Right lobe of liver (tissue), 6 donors: ENCODE data around the gene LTBP1. TPM values are rescaled to one million over a fixed set of nuclear protein-coding genes. Genes with fewer than 3 reads are reported as not detected.
A peak's percentile ranks its signal among the peaks of the same experiment; 100 is the strongest.

ENCODE experiments used
- ATAC-seq, 4 donors: fragments of 200-7000 bp; cut with Tn5 transposase; one replicate each; pipeline ENCODE4 v1.9.1; 2020; ENCODE audit warnings: mild to moderate bottlenecking in 4 of 4, moderate library complexity in 4 of 4
- DNase-seq, 3 donors: peaks; one replicate each; pipeline ENCODE4 v3.0.0-alpha.2; 2020
- H3K27ac ChIP-seq, 3 donors: fragments of 200-600 bp; one replicate each; pipeline ENCODE4 v1.8.0; 2022
- H3K27me3 ChIP-seq, 2 donors: fragments of 200-600 bp; one replicate each; pipeline ENCODE4 v1.8.0; 2022
- H3K36me3 ChIP-seq, 4 donors: fragments of 200-600 bp; sonication (generic) in 1 of 4; one replicate each; pipeline versions ENCODE4 v1.5.1 to v1.8.0; 2017 to 2022; ENCODE audit warnings: control low read depth in 1 of 4
- H3K4me1 ChIP-seq, 4 donors: fragments of 200-600 bp; sonication (generic) in 1 of 4; one replicate each; pipeline versions ENCODE4 v1.5.1 to v1.8.0; 2017 to 2022; ENCODE audit warnings: control low read depth in 1 of 4
- H3K4me3 ChIP-seq, 3 donors: fragments of 200-600 bp; one replicate each; pipeline ENCODE4 v1.8.0; 2022
- H3K9me3 ChIP-seq, 4 donors: fragments of 200-600 bp; sonication (generic) in 1 of 4; one replicate each; pipeline versions ENCODE4 v1.5.1 to v1.8.0; 2017 to 2022; ENCODE audit warnings: control low read depth in 1 of 4
- POLR2A ChIP-seq: fragments of 450-650 bp; IDR thresholded peaks from one replicate; pipeline ENCODE4 v1.6.1; 2017; ENCODE audit warnings: antibody characterized with exemption, mild to moderate bottlenecking
- WGBS: methylation state at CpG from one replicate; pipeline ENCODE4 v1.1.6; 2018; ENCODE audit warnings: low coverage, low lambda C conversion rate; ENCODE audit not compliant: insufficient coverage; ENCODE audit errors: missing lambda C conversion rate; 5-methylcytosine and 5-hydroxymethylcytosine counted together
- intact Hi-C, 2 donors: fragments of 100-400 bp; cut with DNase I; formaldehyde crosslinking; loops; one replicate each; pipeline versions ENCODE4 v1.11.2 to v1.14.1; 2022
- total RNA-seq, 6 experiments: library from RNA; depleted of rRNA in 2 of 6; stranded (reverse); fragments of >200 nt in 2 of 6; fragmentation: NEBNext Ultra II Directional in 3 of 6; extraction: Animal tissue kit (Norgen Biotek cat#: 25700) in 3 of 6; gene quantifications; one replicate each; pipeline versions ENCODE4 v1.1.0 to v1.2.4, GENCODE V29; 2016 to 2023
- TF ChIP-seq, protein P1 (sequence below), 4 donors: fragments of 200-600 bp in 3 of 4; fragments of 450-650 bp in 1 of 4; IDR thresholded peaks; one replicate each; pipeline versions ENCODE4 v1.5.1 to v1.8.0; 2016 to 2022; ENCODE audit warnings: antibody characterized with exemption in 4 of 4, mild to moderate bottlenecking in 2 of 4
- donor health status: DM: no; HTN: yes; CAD: no.
- donor health status: DM: no; HTN: no; CAD: no.
- donor health status: DM: no; HTN: no; CAD: no.
- donor health status: DM: no; HTN: yes; CAD: no.
- donor health status: DM: no; HTN: yes; CAD: no.

Gene LTBP1
- total RNA-seq, 6 experiments from 2014 or later, result 5.4 to 14.2 (median 9.1) TPM

DNA sequence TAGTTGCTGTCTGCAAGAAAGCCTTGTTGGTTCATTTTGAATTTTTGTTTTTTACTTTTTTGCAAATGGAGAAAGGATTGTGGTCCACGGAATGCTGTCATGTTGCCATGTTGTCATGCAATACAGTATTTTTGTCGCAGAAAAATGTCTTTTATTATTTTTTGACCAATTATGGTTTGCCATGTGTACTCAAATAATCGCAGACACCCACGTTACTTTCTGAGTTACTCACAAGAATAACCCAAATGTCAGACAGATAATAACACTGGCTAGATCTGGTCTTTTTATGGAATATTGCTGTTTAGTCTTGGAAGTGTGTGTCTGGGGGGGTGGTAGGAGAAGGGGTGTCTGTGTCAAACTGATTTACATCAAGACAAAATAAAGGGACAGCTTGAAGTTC lies 188.9 kb downstream of the LTBP1 start:
- intact Hi-C loops, result no loop called here
- TF ChIP-seq POLR2A, result no peak
- TF ChIP-seq, protein P1, sequence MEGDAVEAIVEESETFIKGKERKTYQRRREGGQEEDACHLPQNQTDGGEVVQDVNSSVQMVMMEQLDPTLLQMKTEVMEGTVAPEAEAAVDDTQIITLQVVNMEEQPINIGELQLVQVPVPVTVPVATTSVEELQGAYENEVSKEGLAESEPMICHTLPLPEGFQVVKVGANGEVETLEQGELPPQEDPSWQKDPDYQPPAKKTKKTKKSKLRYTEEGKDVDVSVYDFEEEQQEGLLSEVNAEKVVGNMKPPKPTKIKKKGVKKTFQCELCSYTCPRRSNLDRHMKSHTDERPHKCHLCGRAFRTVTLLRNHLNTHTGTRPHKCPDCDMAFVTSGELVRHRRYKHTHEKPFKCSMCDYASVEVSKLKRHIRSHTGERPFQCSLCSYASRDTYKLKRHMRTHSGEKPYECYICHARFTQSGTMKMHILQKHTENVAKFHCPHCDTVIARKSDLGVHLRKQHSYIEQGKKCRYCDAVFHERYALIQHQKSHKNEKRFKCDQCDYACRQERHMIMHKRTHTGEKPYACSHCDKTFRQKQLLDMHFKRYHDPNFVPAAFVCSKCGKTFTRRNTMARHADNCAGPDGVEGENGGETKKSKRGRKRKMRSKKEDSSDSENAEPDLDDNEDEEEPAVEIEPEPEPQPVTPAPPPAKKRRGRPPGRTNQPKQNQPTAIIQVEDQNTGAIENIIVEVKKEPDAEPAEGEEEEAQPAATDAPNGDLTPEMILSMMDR (IDR thresholded peaks at IDR 0.05), result no peak

GRCh38 chr2:33136056-33136455 lies 189.3 kb downstream of the LTBP1 start:
- no peak overlapping the region for H3K27ac ChIP-seq
- peaks cover 0 to 10% (median 4%) of the 10 kb centered on the region in 4 donors for H3K4me1 ChIP-seq
- intact Hi-C loops, result no loop called here
- DNase-seq, result no peak
- no peak for ATAC-seq
- no peaks in the 10 kb centered on the region for H3K27me3 ChIP-seq
- WGBS, result 46% methylated on average over 4 of the region's 4 CpGs
- H3K36me3 ChIP-seq, result no peaks in the 10 kb centered on the region
- H3K9me3 ChIP-seq, result no peaks in the 10 kb centered on the region
- no peak overlapping the region for H3K4me3 ChIP-seq
- TF ChIP-seq, protein P1 (IDR thresholded peaks at IDR 0.05), result no peak
- no peak for TF ChIP-seq POLR2A

More for the DNA sequence above, 188.9 kb downstream of the LTBP1 start:
- Histone ChIP-seq H3K4me1 (peaks cover 0 to 10% (median 4%) of the 10 kb centered on the region in 4 donors), H3K4me3 (no peak overlapping the region), H3K27ac (peak overlapping the region in 1 of 3 donors; percentile 74), H3K36me3 (no peaks in the 10 kb centered on the region), H3K9me3 (no peaks in the 10 kb centered on the region), H3K27me3 (no peaks in the 10 kb centered on the region)
- no peak for DNase-seq
- WGBS, result 54% methylated on average over 4 of the region's 4 CpGs
- no peak for ATAC-seq

DNA sequence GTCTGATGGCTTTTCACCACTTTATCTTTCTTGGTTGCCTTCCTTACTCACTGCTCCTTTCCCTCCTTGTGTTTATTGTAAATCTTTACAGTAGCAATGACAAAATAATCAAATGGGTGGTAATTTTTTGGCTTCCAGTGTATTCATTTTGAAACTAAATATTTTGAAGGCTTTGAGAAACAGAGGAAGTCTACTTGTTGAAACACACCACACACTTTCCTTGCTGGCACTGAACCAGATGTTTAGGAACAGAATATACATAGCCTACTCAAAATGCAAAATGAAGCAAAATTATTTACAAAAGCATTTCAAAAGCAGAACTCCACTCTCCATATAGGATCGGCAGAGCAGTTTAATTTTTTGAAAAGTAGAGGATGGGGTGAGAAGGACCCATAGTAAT lies 189.8 kb downstream of the LTBP1 start:
- no peak overlapping the region for H3K4me3 ChIP-seq
- H3K4me1 ChIP-seq, result peaks cover 0 to 10% (median 4%) of the 10 kb centered on the region in 4 donors
- intact Hi-C loops, result no loop called here
- TF ChIP-seq, protein P1 (IDR thresholded peaks at IDR 0.05), result no peak
- TF ChIP-seq POLR2A, result no peak
- no peak for DNase-seq
- H3K27me3 ChIP-seq, result no peaks in the 10 kb centered on the region
- no peaks in the 10 kb centered on the region for H3K36me3 ChIP-seq
- H3K27ac ChIP-seq, result no peak overlapping the region
- 62% methylated on average over 1 of the region's 1 CpG for WGBS
- H3K9me3 ChIP-seq, result no peaks in the 10 kb centered on the region
- no peak for ATAC-seq

GRCh38 chr2:33137331-33137730 lies 190.6 kb downstream of the LTBP1 start:
- ATAC-seq, result no peak
- H3K4me1 ChIP-seq, result peaks cover 0 to 10% (median 4%) of the 10 kb centered on the region in 4 donors
- H3K9me3 ChIP-seq, result no peaks in the 10 kb centered on the region
- H3K27ac ChIP-seq, result no peak overlapping the region
- WGBS, result 67% methylated on average over 1 of the region's 1 CpG
- H3K36me3 ChIP-seq, result no peaks in the 10 kb centered on the region
- no peak overlapping the region for H3K4me3 ChIP-seq
- no peak for DNase-seq
- H3K27me3 ChIP-seq, result no peaks in the 10 kb centered on the region
- intact Hi-C loops, result no loop called here
- TF ChIP-seq, protein P1 (IDR thresholded peaks at IDR 0.05), result no peak
- TF ChIP-seq POLR2A, result no peak

GRCh38 chr2:33139949-33140348 lies 193.2 kb downstream of the LTBP1 start:
- intact Hi-C loops, result no loop called here
- DNase-seq, result no peak
- Histone ChIP-seq H3K4me3 (no peak overlapping the region), H3K27ac (no peak overlapping the region), H3K36me3 (no peaks in the 10 kb centered on the region), H3K27me3 (no peaks in the 10 kb centered on the region), H3K4me1 (no peaks in the 10 kb centered on the region), H3K9me3 (no peaks in the 10 kb centered on the region)
- ATAC-seq, result no peak
- no peak for TF ChIP-seq POLR2A
- TF ChIP-seq, protein P1 (IDR thresholded peaks at IDR 0.05), result no peak
- WGBS, result 83% methylated on average over 4 of the region's 4 CpGs
